GM21576 (cell line): Measurements from ENCODE around the gene PARP4.
"Not testable (repeated sequence)": the region's sequence is repeated elsewhere in the genome, so short reads cannot be mapped to it uniquely, and the experiment has no call there.

ENCODE experiments used
- ATAC-seq: cut with Tn5 transposase; IDR thresholded peaks from one replicate; pipeline ENCODE4 v1.9.1; 2021; ENCODE audit warnings: mild to moderate bottlenecking, moderate library complexity; ENCODE audit not compliant: unreplicated experiment

Gene PARP4

DNA sequence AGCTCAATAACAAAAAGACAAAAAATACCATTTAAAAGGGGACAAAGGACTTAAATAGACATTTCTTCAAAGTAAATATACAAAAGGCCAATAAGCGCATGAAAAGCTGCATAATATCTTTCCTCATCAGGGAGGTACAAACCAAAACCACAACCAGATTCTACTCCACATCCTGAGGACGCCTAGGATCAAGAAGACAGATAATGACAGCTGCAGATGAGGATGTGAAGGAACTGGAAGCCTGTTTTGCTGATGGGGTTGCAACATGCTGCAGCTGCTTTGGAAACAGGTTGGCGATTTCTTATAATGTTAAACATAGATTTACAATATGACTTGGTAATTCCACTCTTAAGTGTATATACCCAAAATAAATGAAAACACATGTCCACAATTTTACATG is 132.4 kb downstream of the PARP4 start:
- ATAC-seq: not testable (repeated sequence)

GRCh38 chr13:24371273-24371672 is 141.3 kb downstream of the PARP4 start:
- ATAC-seq: not testable (repeated sequence)
